ENCODE data around the gene IRS2. TPM values are rescaled to one million over a fixed set of nuclear protein-coding genes. Genes with fewer than 3 reads are reported as not detected.
A peak's percentile ranks its signal among the peaks of the same experiment; 100 is the strongest.

Gene IRS2
- total and polyA plus RNA-seq, 2 experiments from 2014 or later = 3.6 to 14.5 TPM

- Histone ChIP-seq H4K20me1 (replicated peaks; ENCODE audit: insufficient read depth) (peaks cover 36% of the 10 kb centered on the region), H2AFZ (no peak overlapping the region), H3F3A (replicated peaks; ENCODE audit: low read depth) (no peaks in the 10 kb centered on the region), H3K36me3 (ENCODE audit: insufficient read depth) (no peaks in the 10 kb centered on the region), H3K27ac (ENCODE audit: low read depth) (no peak overlapping the region), H3K4me1 (ENCODE audit: insufficient read depth) (peaks cover 42% of the 10 kb centered on the region), H3K27me3 (ENCODE audit: insufficient read depth) (no peaks in the 10 kb centered on the region), H3K79me2 (replicated peaks; ENCODE audit: insufficient read depth) (peaks cover 60% of the 10 kb centered on the region), H3K9me2 (ENCODE audit: insufficient read depth) (no peaks in the 10 kb centered on the region), H3K4me2 (peak overlapping the region; percentile 75), H3K4me3 (peak overlapping the region; percentile 44)
- no peak for DNase-seq (ENCODE audit: low spot score)
- H3K27me3 Mint-ChIP-seq (ENCODE audit: insufficient read depth, low read depth, poor library complexity) = peaks cover 2% of the 10 kb centered on the region
- peak overlapping the region; percentile 51; the same call in 2 of the 3 replicates for H3K4me3 Mint-ChIP-seq
- no peak for TF ChIP-seq ZNF114 (CRISPR knock-in tag; IDR thresholded peaks at IDR 0.05)
- TF ChIP-seq NANOG (IDR thresholded peaks at IDR 0.05; ENCODE audit: borderline replicate concordance) = no peak
- TF ChIP-seq ZNF462 (CRISPR knock-in tag; IDR thresholded peaks at IDR 0.05) = no peak
- TF ChIP-seq STAT1 (IDR thresholded peaks at IDR 0.05; ENCODE audit: unreplicated experiment) = no peak
- TF ChIP-seq, protein P1, sequence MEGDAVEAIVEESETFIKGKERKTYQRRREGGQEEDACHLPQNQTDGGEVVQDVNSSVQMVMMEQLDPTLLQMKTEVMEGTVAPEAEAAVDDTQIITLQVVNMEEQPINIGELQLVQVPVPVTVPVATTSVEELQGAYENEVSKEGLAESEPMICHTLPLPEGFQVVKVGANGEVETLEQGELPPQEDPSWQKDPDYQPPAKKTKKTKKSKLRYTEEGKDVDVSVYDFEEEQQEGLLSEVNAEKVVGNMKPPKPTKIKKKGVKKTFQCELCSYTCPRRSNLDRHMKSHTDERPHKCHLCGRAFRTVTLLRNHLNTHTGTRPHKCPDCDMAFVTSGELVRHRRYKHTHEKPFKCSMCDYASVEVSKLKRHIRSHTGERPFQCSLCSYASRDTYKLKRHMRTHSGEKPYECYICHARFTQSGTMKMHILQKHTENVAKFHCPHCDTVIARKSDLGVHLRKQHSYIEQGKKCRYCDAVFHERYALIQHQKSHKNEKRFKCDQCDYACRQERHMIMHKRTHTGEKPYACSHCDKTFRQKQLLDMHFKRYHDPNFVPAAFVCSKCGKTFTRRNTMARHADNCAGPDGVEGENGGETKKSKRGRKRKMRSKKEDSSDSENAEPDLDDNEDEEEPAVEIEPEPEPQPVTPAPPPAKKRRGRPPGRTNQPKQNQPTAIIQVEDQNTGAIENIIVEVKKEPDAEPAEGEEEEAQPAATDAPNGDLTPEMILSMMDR (conservative IDR thresholded peaks at IDR 0.05; ENCODE audit: low read depth in 2 of 2) = no peak
- TF ChIP-seq CREB1 (CRISPR knock-in tag; IDR thresholded peaks at IDR 0.05; ENCODE audit: low read depth) = no peak
- TF ChIP-seq ETS1 (IDR thresholded peaks at IDR 0.05) = no peak
- peak overlapping the region; percentile 53; the same call in 1 of the 2 replicates for H3K27ac Mint-ChIP-seq
- H3K9me3 Mint-ChIP-seq = no peaks in the 10 kb centered on the region
- no peak for ATAC-seq
- peaks cover 14% of the 10 kb centered on the region; the same call in 2 of the 3 replicates for H3K36me3 Mint-ChIP-seq (ENCODE audit: low read depth)
- peaks cover 39% of the 10 kb centered on the region for H3K4me1 Mint-ChIP-seq
Observed at GRCh38 chr13:109781384-109782065, 4.9 kb downstream of the IRS2 start.

Data from GM23338 (cell line).